Adipose tissue (tissue), 3 donors: Measurements from ENCODE around the gene SEMA4G. TPM values are rescaled to one million over a fixed set of nuclear protein-coding genes. Genes with fewer than 3 reads are reported as not detected.

Experiments used
- H3K27ac ChIP-seq: one replicate; pipeline ENCODE4 v1.5.1; 2013; ENCODE audit warnings: low read depth, low read length
- WGBS, 3 donors: extraction: QIAGEN DNeasy Blood & Tissue Kit; methylation state at CpG; one replicate each; pipeline ENCODE4 v1.1.7; 2013; 5-methylcytosine and 5-hydroxymethylcytosine counted together
- polyA plus RNA-seq, 3 donors: library from polyadenylated mRNA; stranded (reverse); fragments of 200-250 nt; gene quantifications; one replicate each; pipeline ENCODE4 v1.2.3, GENCODE V29; 2013
- donor health status: healthy with polysubstance abuse.
- donor health status: Bipolar disorder and iron deficiency.
- donor health status: healthy.

SEMA4G gene
- polyA plus RNA-seq, 3 donors: 1.6 to 10.0 (median 2.3) TPM

GRCh38 chr10:101000915-101001658 is 31.8 kb downstream of the SEMA4G start:
- 13 to 50% (median 15%) methylated on average over 11 to 12 of the region's 12 CpGs for WGBS, 3 donors
- H3K27ac ChIP-seq: peak overlapping the region; percentile 97

GRCh38 chr10:101001659-101002035 is 32.3 kb downstream of the SEMA4G start:
- 41 to 80% (median 50%) methylated on average over 5 of the region's 5 CpGs for WGBS, 3 donors
- peak overlapping the region; percentile 51 for H3K27ac ChIP-seq

- WGBS, 3 donors: 72 to 88% (median 78%) methylated on average over 11 of the region's 11 CpGs
These were observed 33.2 kb downstream of the SEMA4G start for GRCh38 chr10:101002456-101002855.

GRCh38 chr10:101003639-101004206 is 34.4 kb downstream of the SEMA4G start:
- H3K27ac ChIP-seq: no peak overlapping the region
- WGBS, 3 donors: 87 to 91% (median 88%) methylated on average over 17 to 18 of the region's 18 CpGs

More at GRCh38 chr10:101002456-101002855, 33.2 kb downstream of the SEMA4G start:
- no peak overlapping the region for H3K27ac ChIP-seq

GRCh38 chr10:101005361-101005760 is 36.1 kb downstream of the SEMA4G start:
- 85 to 92% (median 88%) methylated on average over 21 to 23 of the region's 23 CpGs for WGBS, 3 donors
- H3K27ac ChIP-seq: no peak overlapping the region

GRCh38 chr10:101005869-101006567 is 36.7 kb downstream of the SEMA4G start:
- WGBS, 3 donors: 94 to 99% (median 96%) methylated on average over 4 of the region's 4 CpGs
- H3K27ac ChIP-seq: no peak overlapping the region

GRCh38 chr10:101006593-101007098 is 37.3 kb downstream of the SEMA4G start:
- H3K27ac ChIP-seq: no peak overlapping the region
- WGBS, 3 donors: 85 to 86% (median 86%) methylated on average over 33 of the region's 33 CpGs

- WGBS, 3 donors: 57 to 77% (median 60%) methylated on average over 10 to 11 of the region's 11 CpGs
- H3K27ac ChIP-seq: no peak overlapping the region
These were observed 37.9 kb downstream of the SEMA4G start for GRCh38 chr10:101007099-101007711.

GRCh38 chr10:101007915-101008822 is 38.9 kb downstream of the SEMA4G start:
- 53 to 70% (median 56%) methylated on average over 9 to 13 of the region's 13 CpGs for WGBS, 3 donors

GRCh38 chr10:101008823-101009423 is 39.6 kb downstream of the SEMA4G start:
- 76 to 87% (median 85%) methylated on average over 5 to 6 of the region's 6 CpGs for WGBS, 3 donors
- no peak overlapping the region for H3K27ac ChIP-seq

More at GRCh38 chr10:101007915-101008822, 38.9 kb downstream of the SEMA4G start:
- H3K27ac ChIP-seq: peak overlapping the region; percentile 48

GRCh38 chr10:101010329-101010728 is 41.0 kb downstream of the SEMA4G start:
- WGBS, 3 donors: 93 to 94% (median 93%) methylated on average over 22 of the region's 22 CpGs
- H3K27ac ChIP-seq: no peak overlapping the region

GRCh38 chr10:101011517-101012423 is 42.5 kb downstream of the SEMA4G start:
- 54 to 74% (median 72%) methylated on average over 21 to 22 of the region's 22 CpGs for WGBS, 3 donors
- no peak overlapping the region for H3K27ac ChIP-seq

- WGBS, 3 donors: 11 to 22% (median 19%) methylated on average over 14 of the region's 14 CpGs
- H3K27ac ChIP-seq: no peak overlapping the region
These were observed 43.4 kb downstream of the SEMA4G start for GRCh38 chr10:101012525-101013364.

- 42 to 56% (median 50%) methylated on average over 9 of the region's 9 CpGs for WGBS, 3 donors
These were observed 44.1 kb downstream of the SEMA4G start for GRCh38 chr10:101013365-101013825.

GRCh38 chr10:101014230-101014884 is 45.1 kb downstream of the SEMA4G start:
- H3K27ac ChIP-seq: no peak overlapping the region
- 14 to 22% (median 16%) methylated on average over 11 of the region's 11 CpGs for WGBS, 3 donors

More at GRCh38 chr10:101013365-101013825, 44.1 kb downstream of the SEMA4G start:
- H3K27ac ChIP-seq: no peak overlapping the region
